Heart left ventricle (tissue), 13 donors: Measurements from ENCODE around the gene AFF1.

ENCODE experiments used
- POLR2A ChIP-seq, 2 donors: fragments of 450-650 bp; IDR thresholded peaks; one replicate each; pipeline ENCODE4 v1.6.1; 2017; ENCODE audit warnings: antibody characterized with exemption in 2 of 2, mild to moderate bottlenecking in 2 of 2, moderate library complexity in 2 of 2
- TF ChIP-seq, protein P1 (sequence below), 12 donors: fragments of 200-600 bp; sonication (generic) in 4 of 12; IDR thresholded peaks; one replicate each; pipeline versions ENCODE4 v1.5.0 to v1.8.0; 2018 to 2022; ENCODE audit warnings: antibody characterized with exemption in 12 of 12, mild to moderate bottlenecking in 5 of 12
- donor health status: ischemic (EF 13 %, LVEDD 7.1; RV severe dilation, severe dysfunction).
- donor health status: DM: no; HTN: yes; CAD: no.
- donor health status: DM: no; HTN: no; CAD: no.
- donor health status: ischemic (EF 25% LVEDD 6.9; RV normal size, moderate dysfunction).
- donor health status: ischemic (EF 25% LVEDD 5.7; RV mildly dilated, moderate dysfunction).
- donor health status: ischemic (EF 35%, LVEDD 5.7; RV mildly dilated, moderate dysfunction).
- donor health status: nonischemic (EF 11% LVEDD 7.7; RV severe dilation, severe dysfunction).
- donor health status: DM: yes; HTN: yes; CAD: no.
- donor health status: PGD.
- donor health status: ischemic (EF 29% LVEDD 5.4; RV normal size, mild dysfunction).
- donor health status: nonischemic (EF 23%, LVEDD 6.1; RV moderate dilation, normal function).

DNA sequence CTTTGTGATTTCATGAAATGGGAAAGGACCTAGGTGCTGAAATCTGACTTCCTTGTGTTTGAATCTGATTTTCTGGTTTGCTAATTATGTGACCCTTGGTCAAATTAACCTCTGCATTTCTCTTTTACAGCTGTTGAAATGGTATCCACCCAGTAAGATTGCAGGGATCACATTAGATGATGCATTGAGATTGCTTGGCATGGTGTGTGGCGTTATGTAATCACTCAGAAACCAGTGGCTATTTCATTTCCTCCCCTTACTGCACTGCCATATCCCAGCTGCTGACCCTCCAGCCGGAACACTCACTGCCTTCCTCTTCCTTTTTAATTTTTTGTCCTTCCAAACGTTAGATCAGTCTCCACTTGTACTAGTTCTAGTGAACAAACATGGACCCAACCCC, 206.6 kb downstream of the AFF1 start:
- TF ChIP-seq, protein P1, sequence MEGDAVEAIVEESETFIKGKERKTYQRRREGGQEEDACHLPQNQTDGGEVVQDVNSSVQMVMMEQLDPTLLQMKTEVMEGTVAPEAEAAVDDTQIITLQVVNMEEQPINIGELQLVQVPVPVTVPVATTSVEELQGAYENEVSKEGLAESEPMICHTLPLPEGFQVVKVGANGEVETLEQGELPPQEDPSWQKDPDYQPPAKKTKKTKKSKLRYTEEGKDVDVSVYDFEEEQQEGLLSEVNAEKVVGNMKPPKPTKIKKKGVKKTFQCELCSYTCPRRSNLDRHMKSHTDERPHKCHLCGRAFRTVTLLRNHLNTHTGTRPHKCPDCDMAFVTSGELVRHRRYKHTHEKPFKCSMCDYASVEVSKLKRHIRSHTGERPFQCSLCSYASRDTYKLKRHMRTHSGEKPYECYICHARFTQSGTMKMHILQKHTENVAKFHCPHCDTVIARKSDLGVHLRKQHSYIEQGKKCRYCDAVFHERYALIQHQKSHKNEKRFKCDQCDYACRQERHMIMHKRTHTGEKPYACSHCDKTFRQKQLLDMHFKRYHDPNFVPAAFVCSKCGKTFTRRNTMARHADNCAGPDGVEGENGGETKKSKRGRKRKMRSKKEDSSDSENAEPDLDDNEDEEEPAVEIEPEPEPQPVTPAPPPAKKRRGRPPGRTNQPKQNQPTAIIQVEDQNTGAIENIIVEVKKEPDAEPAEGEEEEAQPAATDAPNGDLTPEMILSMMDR (IDR thresholded peaks at IDR 0.05): no peak
- TF ChIP-seq POLR2A (IDR thresholded peaks at IDR 0.05): no peak
